ENCODE data around the gene RAB3IL1.

GRCh38 chr11:61886643-61887042 is 30.7 kb downstream of the RAB3IL1 start:
- TF ChIP-seq, protein P1, sequence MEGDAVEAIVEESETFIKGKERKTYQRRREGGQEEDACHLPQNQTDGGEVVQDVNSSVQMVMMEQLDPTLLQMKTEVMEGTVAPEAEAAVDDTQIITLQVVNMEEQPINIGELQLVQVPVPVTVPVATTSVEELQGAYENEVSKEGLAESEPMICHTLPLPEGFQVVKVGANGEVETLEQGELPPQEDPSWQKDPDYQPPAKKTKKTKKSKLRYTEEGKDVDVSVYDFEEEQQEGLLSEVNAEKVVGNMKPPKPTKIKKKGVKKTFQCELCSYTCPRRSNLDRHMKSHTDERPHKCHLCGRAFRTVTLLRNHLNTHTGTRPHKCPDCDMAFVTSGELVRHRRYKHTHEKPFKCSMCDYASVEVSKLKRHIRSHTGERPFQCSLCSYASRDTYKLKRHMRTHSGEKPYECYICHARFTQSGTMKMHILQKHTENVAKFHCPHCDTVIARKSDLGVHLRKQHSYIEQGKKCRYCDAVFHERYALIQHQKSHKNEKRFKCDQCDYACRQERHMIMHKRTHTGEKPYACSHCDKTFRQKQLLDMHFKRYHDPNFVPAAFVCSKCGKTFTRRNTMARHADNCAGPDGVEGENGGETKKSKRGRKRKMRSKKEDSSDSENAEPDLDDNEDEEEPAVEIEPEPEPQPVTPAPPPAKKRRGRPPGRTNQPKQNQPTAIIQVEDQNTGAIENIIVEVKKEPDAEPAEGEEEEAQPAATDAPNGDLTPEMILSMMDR (IDR thresholded peaks at IDR 0.05 in 2 of 3, conservative IDR thresholded peaks at IDR 0.05 in 1 of 3; ENCODE audit: borderline replicate concordance in 1 of 3, insufficient read depth in 1 of 3, low read depth in 2 of 3, low read length in 2 of 3): no peak
- TF ChIP-seq FOSL1 (IDR thresholded peaks at IDR 0.05; ENCODE audit: low read depth) (no peak), POLR2A (IDR thresholded peaks at IDR 0.05; ENCODE audit: borderline replicate concordance, extremely low read depth, insufficient read depth, insufficient read length) (no peak), POLR2AphosphoS5 (IDR thresholded peaks at IDR 0.05; ENCODE audit: low read depth, low read length) (no peak), EZH2 (IDR thresholded peaks at IDR 0.05) (no peak), RAD21 (IDR thresholded peaks at IDR 0.05; ENCODE audit: low read depth) (no peak), ZNF274 (IDR thresholded peaks at IDR 0.05; ENCODE audit: low read depth, low read length) (no peak), JUND (IDR thresholded peaks at IDR 0.05) (no peak), EZH2phosphoT487 (IDR thresholded peaks at IDR 0.05; ENCODE audit: borderline replicate concordance) (no peak), ELF1 (IDR thresholded peaks at IDR 0.05; ENCODE audit: borderline replicate concordance, low read depth) (no peak), TCF7L2 (IDR thresholded peaks at IDR 0.05; ENCODE audit: borderline replicate concordance, extremely low read depth, insufficient read depth, insufficient read length) (no peak), SRF (IDR thresholded peaks at IDR 0.05; ENCODE audit: low read depth) (no peak)
- TF ChIP-seq, protein P2, sequence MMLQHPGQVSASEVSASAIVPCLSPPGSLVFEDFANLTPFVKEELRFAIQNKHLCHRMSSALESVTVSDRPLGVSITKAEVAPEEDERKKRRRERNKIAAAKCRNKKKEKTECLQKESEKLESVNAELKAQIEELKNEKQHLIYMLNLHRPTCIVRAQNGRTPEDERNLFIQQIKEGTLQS (IDR thresholded peaks at IDR 0.05): no peak
- TF ChIP-seq, protein P3, sequence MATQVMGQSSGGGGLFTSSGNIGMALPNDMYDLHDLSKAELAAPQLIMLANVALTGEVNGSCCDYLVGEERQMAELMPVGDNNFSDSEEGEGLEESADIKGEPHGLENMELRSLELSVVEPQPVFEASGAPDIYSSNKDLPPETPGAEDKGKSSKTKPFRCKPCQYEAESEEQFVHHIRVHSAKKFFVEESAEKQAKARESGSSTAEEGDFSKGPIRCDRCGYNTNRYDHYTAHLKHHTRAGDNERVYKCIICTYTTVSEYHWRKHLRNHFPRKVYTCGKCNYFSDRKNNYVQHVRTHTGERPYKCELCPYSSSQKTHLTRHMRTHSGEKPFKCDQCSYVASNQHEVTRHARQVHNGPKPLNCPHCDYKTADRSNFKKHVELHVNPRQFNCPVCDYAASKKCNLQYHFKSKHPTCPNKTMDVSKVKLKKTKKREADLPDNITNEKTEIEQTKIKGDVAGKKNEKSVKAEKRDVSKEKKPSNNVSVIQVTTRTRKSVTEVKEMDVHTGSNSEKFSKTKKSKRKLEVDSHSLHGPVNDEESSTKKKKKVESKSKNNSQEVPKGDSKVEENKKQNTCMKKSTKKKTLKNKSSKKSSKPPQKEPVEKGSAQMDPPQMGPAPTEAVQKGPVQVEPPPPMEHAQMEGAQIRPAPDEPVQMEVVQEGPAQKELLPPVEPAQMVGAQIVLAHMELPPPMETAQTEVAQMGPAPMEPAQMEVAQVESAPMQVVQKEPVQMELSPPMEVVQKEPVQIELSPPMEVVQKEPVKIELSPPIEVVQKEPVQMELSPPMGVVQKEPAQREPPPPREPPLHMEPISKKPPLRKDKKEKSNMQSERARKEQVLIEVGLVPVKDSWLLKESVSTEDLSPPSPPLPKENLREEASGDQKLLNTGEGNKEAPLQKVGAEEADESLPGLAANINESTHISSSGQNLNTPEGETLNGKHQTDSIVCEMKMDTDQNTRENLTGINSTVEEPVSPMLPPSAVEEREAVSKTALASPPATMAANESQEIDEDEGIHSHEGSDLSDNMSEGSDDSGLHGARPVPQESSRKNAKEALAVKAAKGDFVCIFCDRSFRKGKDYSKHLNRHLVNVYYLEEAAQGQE (IDR thresholded peaks at IDR 0.05; ENCODE audit: low read depth): no peak

All from HCT116 (cell line).